Left ventricle myocardium inferior (tissue), 1 donor: ENCODE measurements around the gene UBC. TPM values are rescaled to one million over a fixed set of nuclear protein-coding genes. Genes with fewer than 3 reads are reported as not detected.
"Not testable (repeated sequence)": the region's sequence is repeated elsewhere in the genome, so short reads cannot be mapped to it uniquely, and the experiment has no call there.

ENCODE experiments used
- DNase-seq: peaks from one replicate; pipeline ENCODE4 v3.0.0-alpha.2; 2020
- H3K27ac ChIP-seq: fragments of 200-600 bp; replicated peaks from 2 replicates; pipeline ENCODE4 v1.8.0; 2021
- H3K27me3 ChIP-seq: fragments of 200-600 bp; 2 replicates; pipeline ENCODE4 v1.8.0; 2021; ENCODE audit warnings: low read depth
- H3K36me3 ChIP-seq: fragments of 200-600 bp; 2 replicates; pipeline ENCODE4 v1.8.0; 2021
- H3K4me1 ChIP-seq: fragments of 200-600 bp; 2 replicates; pipeline ENCODE4 v1.8.0; 2021
- H3K4me3 ChIP-seq: fragments of 200-600 bp; 2 replicates; pipeline ENCODE4 v1.8.0; 2021; ENCODE audit warnings: mild to moderate bottlenecking, moderate library complexity
- H3K9me3 ChIP-seq: fragments of 200-600 bp; replicated peaks from 2 replicates; pipeline ENCODE4 v1.8.0; 2021
- CTCF ChIP-seq: fragments of 200-600 bp; IDR thresholded peaks from 2 replicates; pipeline ENCODE4 v1.8.0; 2021; ENCODE audit warnings: antibody characterized with exemption, mild to moderate bottlenecking, borderline replicate concordance
- intact Hi-C: fragments of 100-400 bp; cut with micrococcal nuclease; formaldehyde crosslinking; loops from one replicate; pipeline ENCODE4 v1.11.0; 2022
- total RNA-seq: library from RNA; stranded (reverse); fragmentation: NEBNext Ultra II Directional; extraction: Animal tissue kit (Norgen Biotek cat#: 25700); gene quantifications from one replicate; pipeline ENCODE4 v1.2.1, GENCODE V29; 2021
- donor health status: DM: no; HTN: yes; CAD: no; lungs with severe emphysema.

Gene UBC
- total RNA-seq, 1 donor from 2014 or later, result 1,154 TPM

- H3K4me3 ChIP-seq, result no peak overlapping the region
- TF ChIP-seq CTCF, result no peak
- intact Hi-C loops, result no loop called here
- no peaks in the 10 kb centered on the region for H3K36me3 ChIP-seq
- H3K9me3 ChIP-seq, result no peaks in the 10 kb centered on the region
- DNase-seq, result no peak
- H3K4me1 ChIP-seq, result peaks cover 8% of the 10 kb centered on the region
- no peaks in the 10 kb centered on the region for H3K27me3 ChIP-seq
- H3K27ac ChIP-seq, result no peak overlapping the region
Observed at GRCh38 chr12:124888260-124888659, 26.2 kb downstream of the UBC start.

DNA sequence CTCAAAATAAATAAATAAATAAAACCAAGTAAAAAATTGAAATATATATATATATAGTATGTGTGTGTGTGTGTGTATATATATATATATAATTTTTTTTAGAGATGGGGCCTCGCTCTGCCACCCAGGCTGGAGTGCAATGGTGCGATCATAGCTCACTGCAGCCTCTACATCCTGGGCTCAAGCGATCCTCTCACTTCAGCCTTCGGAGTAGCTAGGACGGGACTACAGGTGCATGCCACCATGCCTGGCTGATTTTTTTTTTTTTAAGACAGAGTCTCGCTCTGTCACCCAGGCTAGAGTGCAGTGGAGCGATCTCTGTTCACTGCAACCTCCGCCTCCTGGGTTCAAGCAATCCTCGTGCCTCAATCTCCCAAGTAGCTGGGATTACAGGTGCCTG, 26.7 kb downstream of the UBC start:
- intact Hi-C loops, result not testable (repeated sequence)

GRCh38 chr12:124884587-124885438, 29.6 kb downstream of the UBC start:
- H3K27ac ChIP-seq, result no peak overlapping the region
- no peak for TF ChIP-seq CTCF
- no peaks in the 10 kb centered on the region for H3K27me3 ChIP-seq
- H3K4me1 ChIP-seq, result peaks cover 8% of the 10 kb centered on the region
- H3K36me3 ChIP-seq, result no peaks in the 10 kb centered on the region
- H3K4me3 ChIP-seq, result no peak overlapping the region
- no peak for DNase-seq
- no peaks in the 10 kb centered on the region for H3K9me3 ChIP-seq
- intact Hi-C loops, result no loop called here

More for the DNA sequence above, 26.7 kb downstream of the UBC start:
- H3K36me3 ChIP-seq, H3K9me3 ChIP-seq, H3K4me3 ChIP-seq, H3K27ac ChIP-seq, DNase-seq, H3K4me1 ChIP-seq, H3K27me3 ChIP-seq: not testable (repeated sequence)

- Histone ChIP-seq H3K36me3 (no peaks in the 10 kb centered on the region), H3K9me3 (no peaks in the 10 kb centered on the region), H3K27me3 (no peaks in the 10 kb centered on the region), H3K27ac (no peak overlapping the region), H3K4me1 (peaks cover 5% of the 10 kb centered on the region), H3K4me3 (no peak overlapping the region)
- no peak for DNase-seq
- no peak for TF ChIP-seq CTCF
- intact Hi-C loops, result no loop called here
Observed at GRCh38 chr12:124883263-124884130, 31.0 kb downstream of the UBC start.

GRCh38 chr12:124881123-124881522, 33.3 kb downstream of the UBC start:
- Histone ChIP-seq H3K4me3 (no peak overlapping the region), H3K4me1 (no peaks in the 10 kb centered on the region), H3K27me3 (no peaks in the 10 kb centered on the region), H3K27ac (no peak overlapping the region), H3K36me3 (no peaks in the 10 kb centered on the region), H3K9me3 (no peaks in the 10 kb centered on the region)
- TF ChIP-seq CTCF, result no peak
- intact Hi-C loops, result no loop called here
- no peak for DNase-seq

DNA sequence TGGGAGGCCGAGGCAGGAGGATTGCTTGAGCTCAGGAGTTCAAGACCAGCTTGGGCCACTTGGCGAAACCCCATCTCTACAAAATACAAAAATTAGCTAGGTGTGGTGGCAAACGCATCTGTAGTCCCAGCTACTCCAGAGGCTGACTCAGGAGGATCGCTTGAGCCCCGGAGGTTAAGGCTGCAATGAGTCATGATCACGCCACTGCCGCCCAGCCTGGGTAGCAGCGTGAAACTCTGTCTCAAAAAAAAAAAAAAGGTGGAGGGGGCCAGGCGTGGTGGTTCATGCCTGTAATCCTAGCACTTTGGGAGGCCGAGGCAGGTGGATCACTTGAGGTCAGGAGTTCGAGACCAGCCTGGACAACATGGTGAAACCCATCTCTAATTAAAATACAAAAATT, 34.1 kb downstream of the UBC start:
- H3K27ac ChIP-seq, result not testable (repeated sequence)

More for the DNA sequence above, 34.1 kb downstream of the UBC start:
- H3K4me1 ChIP-seq, DNase-seq, H3K4me3 ChIP-seq, H3K27me3 ChIP-seq, H3K36me3 ChIP-seq, H3K9me3 ChIP-seq, intact Hi-C loops: not testable (repeated sequence)
